ENCODE data around the gene TATDN2. TPM values are rescaled to one million over a fixed set of nuclear protein-coding genes. Genes with fewer than 3 reads are reported as not detected.

TATDN2 gene
- polyA plus RNA-seq, 1 of the 3 experiments (the other 2 are of a cell fraction) = 14.7 TPM

- no peak for DNase-seq
- ChIA-PET CTCF (interaction anchor here (0.9 to 1.4 kb wide), 5 partner anchors 15 to 448 kb away, joined by 3 to 5 read pairs (median 3); no protein-coding TSS in a partner anchor), POLR2A (no interaction called here)
Observed at GRCh38 chr3:10290481-10291176, 42.4 kb downstream of the TATDN2 start.

More at GRCh38 chr3:10290481-10291176, 42.4 kb downstream of the TATDN2 start:
- H3K9me3 ChIP-seq = no peaks in the 10 kb centered on the region
- H3K9me2 ChIP-seq = no peaks in the 10 kb centered on the region
- H3K79me2 ChIP-seq (ENCODE audit: insufficient read depth) = no peaks in the 10 kb centered on the region
- H4K20me1 ChIP-seq (ENCODE audit: insufficient read depth) = no peaks in the 10 kb centered on the region
- H2AFZ ChIP-seq (ENCODE audit: low read depth) = no peak overlapping the region
- peaks cover 0 to 6% of the 10 kb centered on the region in 2 experiments; a peak in 2 of 4 replicates for H3K4me1 ChIP-seq (ENCODE audit: control insufficient read depth in 1 of 2, insufficient read depth in 2 of 2, low read depth in 1 of 2, low read length in 1 of 2)
- no peak for TF ChIP-seq RCOR1 (IDR thresholded peaks at IDR 0.05; ENCODE audit: low read length)
- TF ChIP-seq TEAD4 (IDR thresholded peaks at IDR 0.05; ENCODE audit: borderline replicate concordance, insufficient read depth) = no peak
- TF ChIP-seq FOSL2 (IDR thresholded peaks at IDR 0.05; ENCODE audit: borderline replicate concordance, low read depth) = no peak
- no peak for TF ChIP-seq EZH2phosphoT487 (IDR thresholded peaks at IDR 0.05; ENCODE audit: borderline replicate concordance, low read depth)
- TF ChIP-seq RXRA (IDR thresholded peaks at IDR 0.05; ENCODE audit: borderline replicate concordance, low read depth) = no peak
- no peak for TF ChIP-seq REST (IDR thresholded peaks at IDR 0.05; ENCODE audit: low read depth, low read length)
- no peak for TF ChIP-seq GABPA (IDR thresholded peaks at IDR 0.05; ENCODE audit: low read depth)
- no peak for TF ChIP-seq IRF3 (IDR thresholded peaks at IDR 0.05; ENCODE audit: low read depth, low read length)
- TF ChIP-seq CHD2 (IDR thresholded peaks at IDR 0.05; ENCODE audit: low read length, partially characterized antibody) = no peak
- no peak for TF ChIP-seq MXI1 (IDR thresholded peaks at IDR 0.05; ENCODE audit: low read depth, low read length)
- TF ChIP-seq TAF1 (IDR thresholded peaks at IDR 0.05; ENCODE audit: borderline replicate concordance, low read depth, low read length) = no peak
- TF ChIP-seq MAX (IDR thresholded peaks at IDR 0.05; ENCODE audit: low read depth) = no peak
- no peak for TF ChIP-seq GATA2 (CRISPR knock-in tag; IDR thresholded peaks at IDR 0.05)
- no peak for TF ChIP-seq NRF1 (IDR thresholded peaks at IDR 0.05; ENCODE audit: low read depth, low read length)
- no peak for TF ChIP-seq SIN3A (IDR thresholded peaks at IDR 0.05; ENCODE audit: borderline replicate concordance, low read depth, low read length)
- TF ChIP-seq EP300 (IDR thresholded peaks at IDR 0.05; ENCODE audit: borderline replicate concordance in 1 of 2, low read depth in 1 of 2, low read length in 1 of 2) = no peak
- TF ChIP-seq SMC3 (IDR thresholded peaks at IDR 0.05; ENCODE audit: low read depth, low read length) = no peak
- no peak for TF ChIP-seq RFX5 (IDR thresholded peaks at IDR 0.05; ENCODE audit: low read length)
- TF ChIP-seq POLR2AphosphoS5 (IDR thresholded peaks at IDR 0.05; ENCODE audit: low read depth, low read length) = no peak
- no peak for TF ChIP-seq FOXJ3 (CRISPR knock-in tag; IDR thresholded peaks at IDR 0.05)
- no peak overlapping the region for H3K9ac ChIP-seq
- H3F3A ChIP-seq (replicated peaks; ENCODE audit: insufficient read depth) = peaks cover 7% of the 10 kb centered on the region
- H3K27ac ChIP-seq (ENCODE audit: low read depth in 2 of 2, low read length in 1 of 2) = no peak overlapping the region
- H3K27me3 ChIP-seq (ENCODE audit: insufficient read depth) = no peaks in the 10 kb centered on the region
- H3K36me3 ChIP-seq (replicated peaks in 1 of 2; ENCODE audit: control insufficient read depth in 1 of 2, insufficient read depth in 2 of 2, low read length in 1 of 2) = peaks cover 12 to 23% of the 10 kb centered on the region in 2 experiments
- H3K4me3 ChIP-seq (ENCODE audit: low read depth in 2 of 2, low read length in 1 of 2) = no peak overlapping the region
- H3K4me2 ChIP-seq = no peak overlapping the region
- 93% methylated on average over 14 of the region's 18 CpGs for WGBS (ENCODE audit: low lambda C conversion rate)

All from SK-N-SH (cell line).